Glomerular visceral epithelial cell (primary cell): ENCODE results near the gene PSMD1.
"Not testable (repeated sequence)": the region's sequence is repeated elsewhere in the genome, so short reads cannot be mapped to it uniquely, and the experiment has no call there.

Experiments
- DNase-seq: peaks from one replicate; pipeline ENCODE4 v3.0.0-alpha.2; 2016; ENCODE audit errors: extremely low spot score

Gene PSMD1

GRCh38 chr2:231053846-231054245 is 2.8 kb upstream of the PSMD1 start:
- DNase-seq: no peak

DNA sequence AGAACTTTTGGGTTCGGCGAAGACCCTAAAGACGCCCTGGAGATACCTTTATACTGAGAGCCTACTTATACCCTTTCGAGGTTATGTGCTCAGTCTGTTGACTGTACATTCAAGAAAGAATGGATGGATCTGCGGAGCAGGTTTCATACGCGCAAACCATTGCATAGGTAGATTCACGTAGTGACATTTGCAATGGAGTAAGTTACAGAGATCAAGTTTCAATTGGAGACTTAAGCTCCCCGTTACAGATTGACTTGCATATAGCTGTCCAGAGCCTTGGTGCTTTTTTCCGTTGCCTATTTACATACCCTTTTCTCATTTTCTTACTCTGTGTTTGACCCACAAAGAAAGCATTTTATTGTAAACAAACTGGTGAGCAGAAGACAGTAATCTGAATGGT is 923 bp downstream of the PSMD1 start:
- DNase-seq: no peak

DNA sequence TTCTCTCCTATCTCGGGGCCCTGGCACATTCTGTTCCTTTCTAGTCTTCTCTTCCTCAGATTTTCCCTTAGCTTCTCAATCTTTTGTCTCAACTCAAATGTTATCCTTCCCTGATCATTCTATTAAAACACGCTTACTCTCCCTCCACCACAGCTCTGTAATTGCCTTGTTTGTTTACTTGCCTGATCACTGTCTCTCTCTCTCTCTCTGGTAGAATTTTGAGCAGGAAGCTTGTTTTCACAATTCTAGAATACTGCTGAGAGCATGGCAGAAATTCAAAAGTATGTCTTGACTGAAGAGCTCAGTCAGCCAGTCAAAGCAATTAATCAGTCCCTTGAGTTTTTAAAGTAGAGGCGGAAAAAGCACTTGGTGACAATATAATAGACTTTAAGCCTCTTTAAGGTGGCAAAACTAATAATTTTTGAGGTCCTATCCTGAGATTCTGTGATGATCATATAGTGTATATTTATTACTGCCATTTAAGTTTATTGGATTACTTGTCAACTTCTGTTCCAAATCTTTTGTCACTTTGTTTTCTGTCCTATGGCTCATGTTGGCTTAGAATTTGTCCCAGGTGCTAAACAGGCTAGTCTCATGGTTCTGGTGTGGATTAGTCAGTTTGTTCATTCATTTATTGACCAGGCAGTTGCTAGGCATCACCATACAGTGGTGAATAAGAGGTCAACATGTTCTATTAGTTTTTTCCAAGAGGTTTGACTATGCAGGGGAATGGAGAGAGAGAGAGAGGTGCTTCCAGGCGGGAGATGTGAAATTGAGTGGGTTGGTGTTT is 2.3 kb downstream of the PSMD1 start:
- peak; percentile 15 for DNase-seq

- DNase-seq: no peak
Observed at GRCh38 chr2:231059756-231060155, 3.1 kb downstream of the PSMD1 start.

GRCh38 chr2:231062776-231063175 is 6.1 kb downstream of the PSMD1 start:
- DNase-seq: no peak

GRCh38 chr2:231063347-231063746 is 6.7 kb downstream of the PSMD1 start:
- DNase-seq: no peak

DNA sequence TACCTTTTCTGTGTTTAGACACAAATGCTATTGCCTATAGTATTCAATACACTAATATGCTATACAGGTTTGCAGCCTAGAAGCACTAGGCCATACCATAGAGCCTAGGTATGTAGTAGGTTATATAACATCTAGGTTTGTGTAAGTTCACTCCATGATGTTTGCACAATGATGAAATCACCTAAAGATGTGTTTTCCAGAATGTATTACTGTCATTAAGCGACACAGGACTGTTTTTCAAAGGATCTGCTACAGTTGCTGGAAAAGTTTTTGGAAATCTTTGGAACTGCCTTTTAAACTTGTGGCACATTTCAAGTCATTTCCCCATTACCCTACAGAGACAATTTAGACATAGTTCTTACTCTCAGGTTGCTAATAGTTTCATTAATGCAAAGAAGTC is 9.3 kb downstream of the PSMD1 start:
- no peak for DNase-seq

DNA sequence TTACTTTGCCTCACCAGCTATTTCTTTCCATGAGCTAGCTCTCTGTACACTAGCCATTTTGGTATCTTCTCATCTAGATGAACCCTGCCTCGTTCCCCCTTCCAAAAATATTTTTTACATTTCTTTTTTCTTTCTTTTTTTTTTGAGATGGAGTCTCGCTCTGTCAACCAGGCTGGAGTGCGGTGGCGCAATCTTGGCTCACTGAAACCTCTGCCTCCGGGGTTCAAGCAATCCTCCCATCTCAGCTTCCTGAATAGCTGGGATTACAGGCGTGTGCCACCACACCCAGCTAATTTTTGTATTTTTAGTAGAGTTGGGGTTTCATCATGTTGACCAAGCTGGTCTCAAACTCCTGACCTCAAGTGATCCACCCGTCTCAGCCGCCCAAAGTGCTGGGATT is 10.9 kb downstream of the PSMD1 start:
- DNase-seq: not testable (repeated sequence)

DNA sequence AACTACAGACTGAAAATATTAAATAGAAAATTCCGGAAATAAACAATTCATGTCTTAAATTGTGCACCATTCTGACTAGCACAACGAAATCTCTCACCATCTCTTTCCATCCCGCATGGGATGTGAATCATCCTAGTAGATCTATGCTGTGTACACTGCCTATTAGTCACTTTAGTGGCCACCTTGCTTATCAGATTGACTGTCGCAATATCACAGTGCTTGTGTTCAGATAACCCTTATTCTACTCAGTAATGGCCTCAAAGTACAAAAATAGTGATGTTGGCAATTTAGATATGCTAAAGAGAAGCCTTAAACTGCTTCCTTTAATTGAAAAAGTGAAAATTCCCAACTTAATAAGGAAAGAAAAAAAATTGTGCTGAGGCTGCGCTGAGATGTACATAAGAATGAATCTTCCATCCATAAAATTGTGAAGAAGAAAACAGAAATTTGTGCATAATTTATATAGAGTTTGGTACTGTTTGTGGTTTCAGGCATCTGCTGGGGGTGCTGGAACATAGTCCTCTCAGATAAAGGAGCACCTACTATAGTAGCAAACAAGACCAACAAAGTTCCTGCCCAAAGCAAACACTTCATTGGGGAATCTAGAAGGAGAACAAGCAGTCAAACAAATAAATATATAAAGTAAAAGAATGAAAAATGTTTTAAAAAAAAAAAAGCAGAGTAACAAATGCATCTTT is 12.0 kb downstream of the PSMD1 start:
- no peak for DNase-seq

GRCh38 chr2:231069379-231070054 is 12.8 kb downstream of the PSMD1 start:
- DNase-seq: no peak

GRCh38 chr2:231084565-231084964 is 27.9 kb downstream of the PSMD1 start:
- DNase-seq: no peak

- DNase-seq: no peak
Observed at GRCh38 chr2:231088754-231089153, 32.1 kb downstream of the PSMD1 start.

GRCh38 chr2:231093933-231094332 is 37.3 kb downstream of the PSMD1 start:
- DNase-seq: no peak

DNA sequence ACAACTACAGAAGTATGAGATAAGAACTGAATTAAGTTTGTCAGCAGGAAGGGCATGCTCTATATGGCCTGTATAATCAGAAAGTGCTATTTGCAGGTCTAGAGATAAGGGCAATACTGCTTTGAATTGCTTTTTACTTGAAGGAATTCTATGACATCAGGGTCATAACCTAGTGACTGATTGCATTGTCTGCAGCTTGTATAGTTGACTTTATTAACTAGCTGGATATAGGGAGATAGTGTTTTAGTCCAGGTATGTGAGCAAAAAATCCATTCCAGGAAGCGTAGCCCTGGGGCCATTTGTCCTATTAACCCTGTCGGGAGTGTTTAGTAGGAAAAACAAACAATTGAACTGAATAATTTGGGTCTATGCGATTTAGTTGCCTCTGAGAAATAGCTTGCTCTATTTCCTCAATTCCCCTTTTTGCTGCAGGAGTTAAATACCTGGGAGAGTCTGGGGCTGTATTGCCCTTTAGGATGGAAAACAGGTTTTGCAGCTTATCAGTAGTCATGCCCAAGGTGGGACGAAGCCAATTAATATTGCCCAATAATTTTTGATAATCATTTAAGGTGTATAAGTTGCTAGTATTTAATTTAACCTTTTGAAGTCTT is 38.2 kb downstream of the PSMD1 start:
- no peak for DNase-seq

DNA sequence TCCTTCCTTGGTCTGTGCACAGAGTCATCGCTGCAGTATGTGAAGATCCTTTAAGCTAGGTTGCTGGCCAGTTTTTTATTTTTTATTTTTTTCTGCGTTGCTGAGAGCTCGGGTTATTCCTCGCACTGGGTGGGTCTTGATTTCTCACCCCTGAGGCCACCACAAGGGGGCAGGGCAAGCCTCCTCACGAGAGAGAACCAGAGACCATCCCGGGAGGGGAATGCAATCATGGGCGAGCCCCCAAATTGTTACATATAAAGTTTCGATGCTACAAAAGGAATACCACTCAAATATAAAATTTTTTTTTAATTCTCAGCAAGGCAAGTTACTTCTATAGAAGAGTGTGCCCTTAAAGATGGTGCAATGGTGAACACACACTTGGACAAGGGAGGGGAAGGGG is 43.3 kb downstream of the PSMD1 start:
- DNase-seq: no peak

DNA sequence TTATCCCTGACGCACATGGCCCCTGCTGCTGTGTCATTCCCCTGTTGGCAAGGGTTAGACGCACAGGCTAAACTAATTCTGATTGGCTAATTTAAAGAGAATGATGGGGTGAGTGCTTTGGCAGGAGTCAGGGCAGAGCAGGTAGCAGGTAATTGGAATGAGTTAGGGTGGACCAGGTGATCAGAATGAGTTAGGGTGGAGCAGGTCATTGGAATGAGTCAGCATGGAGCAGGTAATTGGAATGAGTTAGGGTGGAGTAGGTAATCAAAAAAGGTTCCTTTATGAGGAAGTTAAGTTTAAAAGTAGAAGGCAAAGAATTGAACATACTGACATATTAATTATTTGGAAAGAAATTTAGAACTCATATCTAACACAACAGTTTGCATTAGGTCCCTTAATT is 43.7 kb downstream of the PSMD1 start:
- DNase-seq: not testable (repeated sequence)

GRCh38 chr2:231100990-231101389 is 44.3 kb downstream of the PSMD1 start:
- DNase-seq: no peak

DNA sequence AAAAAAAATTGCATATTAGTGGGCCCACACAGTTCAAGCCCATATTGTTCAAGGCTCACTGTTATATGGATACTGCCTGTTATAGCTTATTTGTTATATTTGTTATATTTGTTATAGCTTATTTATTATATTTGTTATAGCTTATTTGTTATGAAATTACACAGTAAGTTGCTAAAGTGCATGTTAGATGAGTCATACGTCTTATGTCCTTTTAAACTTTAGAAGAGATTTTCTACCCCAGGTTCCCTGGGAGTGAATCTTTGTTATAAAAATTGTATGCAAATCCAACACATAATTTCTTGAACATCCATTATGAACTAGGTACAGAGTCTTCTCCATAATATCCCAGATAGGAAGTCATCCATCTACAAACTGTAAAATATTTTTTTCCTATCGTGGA is 46.1 kb downstream of the PSMD1 start:
- DNase-seq: no peak

GRCh38 chr2:231104115-231104713 is 47.5 kb downstream of the PSMD1 start:
- DNase-seq: peak; percentile 73

DNA sequence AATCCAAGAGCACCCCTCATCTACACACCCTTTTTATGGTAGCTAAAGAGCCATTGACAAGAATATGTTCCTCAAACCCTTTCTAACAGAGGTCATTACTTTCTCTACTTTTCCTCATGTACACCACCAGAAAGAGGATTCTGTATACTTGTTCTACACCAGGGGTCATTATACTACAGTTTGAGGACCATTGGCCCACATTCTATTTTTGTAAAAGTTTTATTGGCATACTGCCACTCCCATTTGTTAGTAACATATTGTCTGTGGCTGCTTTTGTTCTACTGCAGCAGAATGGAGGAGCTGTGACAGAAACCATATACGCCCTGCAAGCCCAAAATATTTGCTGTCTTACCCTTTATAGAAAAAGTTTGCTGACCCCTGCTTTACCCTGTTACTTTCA is 53.9 kb downstream of the PSMD1 start:
- peak; percentile 11 for DNase-seq

GRCh38 chr2:231111987-231112386 is 55.3 kb downstream of the PSMD1 start:
- DNase-seq: no peak

GRCh38 chr2:231113489-231113888 is 56.8 kb downstream of the PSMD1 start:
- DNase-seq: no peak
